Spinal cord (tissue), 10 donors: ENCODE measurements around the gene MATK. TPM values are rescaled to one million over a fixed set of nuclear protein-coding genes. Genes with fewer than 3 reads are reported as not detected.

ENCODE experiments used
- DNase-seq, 6 donors: peaks; one replicate each; pipeline versions ENCODE4 v3.0.0 to v3.0.0-alpha.2; 2013 to 2015; ENCODE audit warnings: low spot score in 6 of 6, low read depth in 4 of 6
- H3K27ac ChIP-seq: one replicate; pipeline ENCODE4 v1.5.1; 2013; ENCODE audit warnings: low read depth, low read length, control low read depth
- H3K27me3 ChIP-seq: one replicate; pipeline ENCODE4 v1.6.1; 2013; ENCODE audit warnings: low read length; ENCODE audit not compliant: control insufficient read depth, insufficient read depth
- H3K36me3 ChIP-seq: one replicate; pipeline ENCODE4 v1.6.1; 2013; ENCODE audit warnings: low read length; ENCODE audit not compliant: control insufficient read depth, insufficient read depth
- H3K4me1 ChIP-seq: one replicate; pipeline ENCODE4 v1.6.1; 2013; ENCODE audit warnings: low read length; ENCODE audit not compliant: control insufficient read depth, insufficient read depth
- H3K4me3 ChIP-seq: one replicate; pipeline ENCODE4 v1.5.1; 2013; ENCODE audit warnings: low read depth, low read length, control low read depth
- H3K9me3 ChIP-seq: one replicate; pipeline ENCODE4 v1.6.1; 2013; ENCODE audit warnings: low read length; ENCODE audit not compliant: control insufficient read depth, insufficient read depth
- WGBS: methylation state at CpG from one replicate; pipeline ENCODE4 v1.1.5; 2013; ENCODE audit warnings: missing lambda C conversion rate; ENCODE audit not compliant: insufficient coverage; 5-methylcytosine and 5-hydroxymethylcytosine counted together
- long read RNA-seq, 4 donors: transcript quantifications; one replicate each; lab custom pipeline, GENCODE V29; 2026
- polyA plus RNA-seq, 2 donors: library from polyadenylated mRNA; unstranded; fragments of 120-200 nt; gene quantifications; one replicate each; pipeline ENCODE4 v1.2.1, GENCODE V29; 2013; ENCODE audit not compliant: insufficient read length in 2 of 2
- total RNA-seq, 2 donors: library from RNA; depleted of rRNA in 1 of 2; stranded (reverse); fragments of 120-200 nt in 1 of 2; fragments of >200 nt in 1 of 2; gene quantifications; one replicate each; pipeline versions ENCODE4 v1.2.3 to v1.2.4, GENCODE V29; 2013 to 2014
- donor health status: healthy.

MATK gene
- total RNA-seq (10 to 100 TPM; 11.5 to 22.8 TPM), polyA plus RNA-seq (10 to 100 TPM; 61.0 to 62.5 TPM)
- long read RNA-seq, donor 1, transcript MATK-202 (13 exons, 1,907 nt) = major isoform, 15 of 37 reads
- long read RNA-seq, donor 1, partial matches to known transcripts = 20 of 37 reads
- long read RNA-seq, donor 1, other reads (novel, unspliced or antisense) = 0 of 37 reads
- long read RNA-seq, donor 2, partial matches to known transcripts = 0 of 8 reads
- long read RNA-seq, donor 2, other reads (novel, unspliced or antisense) = 0 of 8 reads
- long read RNA-seq, donor 3, partial matches to known transcripts = 6 of 9 reads
- long read RNA-seq, donor 3, other reads (novel, unspliced or antisense) = 0 of 9 reads
- long read RNA-seq, donor 4 = 0 reads

GRCh38 chr19:3785938-3786824 lies at the start of gene MATK:
TSS of gene MATK (minus strand) at chr19:3786381. CDS start at chr19:3785135, 1,246 bp downstream.
- H3K36me3 ChIP-seq = peaks cover 23% of the 10 kb centered on the region
- H3K27ac ChIP-seq = no peak within 1 kb of the TSS
- under 1% methylated on average over 93 of the region's 101 CpGs for WGBS
- peaks cover 6% of the 10 kb centered on the region for H3K4me1 ChIP-seq
- H3K9me3 ChIP-seq = peaks cover 6% of the 10 kb centered on the region
- H3K27me3 ChIP-seq = peaks cover 17% of the 10 kb centered on the region
- peak in 2 of 6 donors; percentile 23 to 46 for DNase-seq
- peak within 1 kb of the TSS; percentile 21 for H3K4me3 ChIP-seq

GRCh38 chr19:3835055-3835435 lies 48.9 kb upstream of the MATK start:
- Histone ChIP-seq H3K36me3 (peaks cover 29% of the 10 kb centered on the region), H3K9me3 (no peaks in the 10 kb centered on the region), H3K27me3 (no peaks in the 10 kb centered on the region), H3K4me1 (peaks cover 5% of the 10 kb centered on the region), H3K27ac (no peak overlapping the region), H3K4me3 (no peak overlapping the region)
- WGBS = 80% methylated on average over 8 of the region's 9 CpGs
- no peak for DNase-seq

GRCh38 chr19:3834349-3835054 lies 48.3 kb upstream of the MATK start:
- Histone ChIP-seq H3K4me1 (peaks cover 5% of the 10 kb centered on the region), H3K27me3 (no peaks in the 10 kb centered on the region), H3K4me3 (no peak overlapping the region), H3K36me3 (peaks cover 29% of the 10 kb centered on the region), H3K9me3 (no peaks in the 10 kb centered on the region), H3K27ac (no peak overlapping the region)
- WGBS = 86% methylated on average over 33 of the region's 35 CpGs
- DNase-seq = no peak

- Histone ChIP-seq H3K36me3 (peaks cover 29% of the 10 kb centered on the region), H3K9me3 (no peaks in the 10 kb centered on the region), H3K4me1 (peaks cover 5% of the 10 kb centered on the region), H3K27ac (no peak overlapping the region), H3K4me3 (no peak overlapping the region), H3K27me3 (no peaks in the 10 kb centered on the region)
- 66% methylated on average over 26 of the region's 34 CpGs for WGBS
- DNase-seq = no peak
Observed at GRCh38 chr19:3833578-3834348, 47.6 kb upstream of the MATK start.

GRCh38 chr19:3832001-3832400 lies 45.8 kb upstream of the MATK start:
- Histone ChIP-seq H3K9me3 (no peaks in the 10 kb centered on the region), H3K4me3 (no peak overlapping the region), H3K4me1 (peaks cover 5% of the 10 kb centered on the region), H3K27me3 (no peaks in the 10 kb centered on the region), H3K27ac (no peak overlapping the region), H3K36me3 (peaks cover 36% of the 10 kb centered on the region)
- WGBS = 87% methylated on average over 4 of the region's 6 CpGs
- DNase-seq = no peak

- H3K27me3 ChIP-seq = no peaks in the 10 kb centered on the region
- 73% methylated on average over 18 of the region's 19 CpGs for WGBS
Observed at GRCh38 chr19:3831601-3832000, 45.4 kb upstream of the MATK start.

GRCh38 chr19:3830621-3831589 lies 44.7 kb upstream of the MATK start:
- Histone ChIP-seq H3K9me3 (no peaks in the 10 kb centered on the region), H3K27ac (no peak overlapping the region), H3K4me3 (no peak overlapping the region), H3K36me3 (peaks cover 46% of the 10 kb centered on the region), H3K27me3 (no peaks in the 10 kb centered on the region), H3K4me1 (peaks cover 5% of the 10 kb centered on the region)
- peak in 2 of 6 donors; percentile 11 to 72 for DNase-seq
- 67% methylated on average over 39 of the region's 45 CpGs for WGBS

More at GRCh38 chr19:3831601-3832000, 45.4 kb upstream of the MATK start:
- Histone ChIP-seq H3K4me3 (no peak overlapping the region), H3K9me3 (no peaks in the 10 kb centered on the region), H3K27ac (no peak overlapping the region), H3K4me1 (peaks cover 5% of the 10 kb centered on the region), H3K36me3 (peaks cover 39% of the 10 kb centered on the region)
- DNase-seq = no peak

GRCh38 chr19:3827306-3827705 lies 41.1 kb upstream of the MATK start:
- H3K4me1 ChIP-seq = peaks cover 5% of the 10 kb centered on the region
- H3K27ac ChIP-seq = no peak overlapping the region
- no peak for DNase-seq
- WGBS = 97% methylated on average over 22 of the region's 26 CpGs
- no peak overlapping the region for H3K4me3 ChIP-seq
- H3K36me3 ChIP-seq = peaks cover 54% of the 10 kb centered on the region
- no peaks in the 10 kb centered on the region for H3K9me3 ChIP-seq
- no peaks in the 10 kb centered on the region for H3K27me3 ChIP-seq
